Measurements from ENCODE around the gene GALNT2. TPM values are rescaled to one million over a fixed set of nuclear protein-coding genes. Genes with fewer than 3 reads are reported as not detected.

GALNT2 gene
- total and polyA plus RNA-seq, 10 of the 15 experiments (the other 5 are each of a cell fraction or from before 2014, with no cell fraction given) = 0.52 to 27.7 (median 16.3) TPM

GRCh38 chr1:230109895-230110667 is 43.0 kb downstream of the GALNT2 start (continued):
- no peak for TF ChIP-seq SUPT20H (IDR thresholded peaks at IDR 0.05; ENCODE audit: borderline replicate concordance, control insufficient read depth, low read depth, low read length)
- TF ChIP-seq DPF2 (IDR thresholded peaks at IDR 0.05) = peak; percentile 89
- TF ChIP-seq SKIL (IDR thresholded peaks at IDR 0.05; ENCODE audit: low read depth, poor library complexity, severe bottlenecking) = peak; percentile 93
- peak; percentile 51; the same call in 1 of the 2 replicates for TF ChIP-seq CREM (IDR thresholded peaks at IDR 0.05; ENCODE audit: low read depth)
- TF ChIP-seq ZBTB4 (CRISPR knock-in tag; IDR thresholded peaks at IDR 0.05) = no peak
- no peak for TF ChIP-seq SIN3A (IDR thresholded peaks at IDR 0.05; ENCODE audit: low read depth, low read length)
- TF ChIP-seq NRF1 (conservative IDR thresholded peaks at IDR 0.05; ENCODE audit: low read depth, low read length) = no peak
- no peak for TF ChIP-seq NFYB (IDR thresholded peaks at IDR 0.05; ENCODE audit: insufficient read depth, low read depth, low read length)
- no peak for TF ChIP-seq PAX8 (IDR thresholded peaks at IDR 0.05)
- no peak for TF ChIP-seq SUZ12 (IDR thresholded peaks at IDR 0.05; ENCODE audit: unreplicated experiment)
- no peak for TF ChIP-seq HDAC2 (IDR thresholded peaks at IDR 0.05)
- peak; percentile 52; the same call in 1 of the 2 replicates for TF ChIP-seq MXI1 (IDR thresholded peaks at IDR 0.05; ENCODE audit: low read depth, low read length)
- peak in 1 of 2 experiments; percentile 63; a peak in 1 of 4 replicates for TF ChIP-seq ETV6 (conservative IDR thresholded peaks at IDR 0.05 in 1 of 2, IDR thresholded peaks at IDR 0.05 in 1 of 2; ENCODE audit: borderline replicate concordance in 1 of 2, low read depth in 1 of 2)
- 0 out of 2 replicates have a peak, but pooled peaks have one; percentile 39 for TF ChIP-seq MYB (IDR thresholded peaks at IDR 0.05; ENCODE audit: borderline replicate concordance, low read depth, low read length)
- TF ChIP-seq CBFB (IDR thresholded peaks at IDR 0.05; ENCODE audit: low read depth) = peak; percentile 46; the same call in 1 of the 2 replicates
- TF ChIP-seq, protein P1, sequence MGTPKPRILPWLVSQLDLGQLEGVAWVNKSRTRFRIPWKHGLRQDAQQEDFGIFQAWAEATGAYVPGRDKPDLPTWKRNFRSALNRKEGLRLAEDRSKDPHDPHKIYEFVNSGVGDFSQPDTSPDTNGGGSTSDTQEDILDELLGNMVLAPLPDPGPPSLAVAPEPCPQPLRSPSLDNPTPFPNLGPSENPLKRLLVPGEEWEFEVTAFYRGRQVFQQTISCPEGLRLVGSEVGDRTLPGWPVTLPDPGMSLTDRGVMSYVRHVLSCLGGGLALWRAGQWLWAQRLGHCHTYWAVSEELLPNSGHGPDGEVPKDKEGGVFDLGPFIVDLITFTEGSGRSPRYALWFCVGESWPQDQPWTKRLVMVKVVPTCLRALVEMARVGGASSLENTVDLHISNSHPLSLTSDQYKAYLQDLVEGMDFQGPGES (IDR thresholded peaks at IDR 0.05) = no peak
- peak in 1 of 2 experiments; percentile 45; a peak in 1 of 4 replicates for TF ChIP-seq CEBPB (IDR thresholded peaks at IDR 0.05; ENCODE audit: borderline replicate concordance in 1 of 2, low read depth in 2 of 2, low read length in 2 of 2)
- TF ChIP-seq, protein P2, sequence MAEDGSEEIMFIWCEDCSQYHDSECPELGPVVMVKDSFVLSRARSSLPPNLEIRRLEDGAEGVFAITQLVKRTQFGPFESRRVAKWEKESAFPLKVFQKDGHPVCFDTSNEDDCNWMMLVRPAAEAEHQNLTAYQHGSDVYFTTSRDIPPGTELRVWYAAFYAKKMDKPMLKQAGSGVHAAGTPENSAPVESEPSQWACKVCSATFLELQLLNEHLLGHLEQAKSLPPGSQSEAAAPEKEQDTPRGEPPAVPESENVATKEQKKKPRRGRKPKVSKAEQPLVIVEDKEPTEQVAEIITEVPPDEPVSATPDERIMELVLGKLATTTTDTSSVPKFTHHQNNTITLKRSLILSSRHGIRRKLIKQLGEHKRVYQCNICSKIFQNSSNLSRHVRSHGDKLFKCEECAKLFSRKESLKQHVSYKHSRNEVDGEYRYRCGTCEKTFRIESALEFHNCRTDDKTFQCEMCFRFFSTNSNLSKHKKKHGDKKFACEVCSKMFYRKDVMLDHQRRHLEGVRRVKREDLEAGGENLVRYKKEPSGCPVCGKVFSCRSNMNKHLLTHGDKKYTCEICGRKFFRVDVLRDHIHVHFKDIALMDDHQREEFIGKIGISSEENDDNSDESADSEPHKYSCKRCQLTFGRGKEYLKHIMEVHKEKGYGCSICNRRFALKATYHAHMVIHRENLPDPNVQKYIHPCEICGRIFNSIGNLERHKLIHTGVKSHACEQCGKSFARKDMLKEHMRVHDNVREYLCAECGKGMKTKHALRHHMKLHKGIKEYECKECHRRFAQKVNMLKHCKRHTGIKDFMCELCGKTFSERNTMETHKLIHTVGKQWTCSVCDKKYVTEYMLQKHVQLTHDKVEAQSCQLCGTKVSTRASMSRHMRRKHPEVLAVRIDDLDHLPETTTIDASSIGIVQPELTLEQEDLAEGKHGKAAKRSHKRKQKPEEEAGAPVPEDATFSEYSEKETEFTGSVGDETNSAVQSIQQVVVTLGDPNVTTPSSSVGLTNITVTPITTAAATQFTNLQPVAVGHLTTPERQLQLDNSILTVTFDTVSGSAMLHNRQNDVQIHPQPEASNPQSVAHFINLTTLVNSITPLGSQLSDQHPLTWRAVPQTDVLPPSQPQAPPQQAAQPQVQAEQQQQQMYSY (CRISPR knock-in tag; IDR thresholded peaks at IDR 0.05) = no peak
- peak; percentile 64 for TF ChIP-seq POLR2A (IDR thresholded peaks at IDR 0.05; ENCODE audit: low read depth, low read length)
